Measurements from ENCODE around the gene SLAMF1.
"Not testable (repeated sequence)": the region's sequence is repeated elsewhere in the genome, so short reads cannot be mapped to it uniquely, and the experiment has no call there.

The SLAMF1 gene

GRCh38 chr1:160640359-160641123 lies 6.3 kb downstream of the SLAMF1 start:
- DNase-seq (ENCODE audit: low read depth, low spot score): no peak

DNA sequence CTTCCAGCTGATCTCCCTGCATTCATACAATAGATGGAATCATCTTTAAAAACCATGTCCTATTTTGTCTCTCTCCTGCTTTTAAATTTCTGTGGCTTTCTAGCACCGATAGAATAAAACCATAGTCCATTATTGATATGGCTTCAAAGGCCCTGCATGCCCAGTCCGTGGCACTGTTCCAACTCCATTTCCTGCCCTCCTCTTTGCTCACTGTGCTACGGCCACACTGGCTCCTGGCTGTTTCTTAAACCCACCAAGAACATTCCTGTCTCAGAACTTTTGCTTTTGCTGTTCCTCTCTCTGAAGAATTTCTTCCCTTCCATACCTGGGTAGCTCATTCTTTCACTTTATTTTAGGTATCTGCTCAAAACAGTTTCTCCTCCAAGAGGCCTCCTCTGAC lies 7.2 kb downstream of the SLAMF1 start:
- no peak for DNase-seq (ENCODE audit: low read depth, low spot score)

- no peak for DNase-seq (ENCODE audit: low read depth, low spot score)
Measured at GRCh38 chr1:160638926-160639325, 7.9 kb downstream of the SLAMF1 start.

DNA sequence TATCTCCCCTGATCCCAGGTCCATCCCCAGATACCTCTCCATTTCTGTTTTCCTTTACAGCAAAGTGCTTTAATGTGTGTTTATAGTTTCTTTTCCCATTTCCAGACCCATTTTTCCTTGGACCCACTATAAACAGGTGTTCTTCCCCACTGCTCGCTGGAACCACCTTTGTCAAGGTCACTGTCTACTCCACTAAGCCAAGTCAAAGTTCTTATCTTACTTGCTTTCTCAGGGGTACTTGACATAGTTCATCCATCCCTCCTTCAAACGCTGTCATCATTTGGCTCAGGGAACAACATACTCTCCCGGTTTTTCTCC lies 8.3 kb downstream of the SLAMF1 start:
- no peak for DNase-seq (ENCODE audit: low read depth, low spot score)

DNA sequence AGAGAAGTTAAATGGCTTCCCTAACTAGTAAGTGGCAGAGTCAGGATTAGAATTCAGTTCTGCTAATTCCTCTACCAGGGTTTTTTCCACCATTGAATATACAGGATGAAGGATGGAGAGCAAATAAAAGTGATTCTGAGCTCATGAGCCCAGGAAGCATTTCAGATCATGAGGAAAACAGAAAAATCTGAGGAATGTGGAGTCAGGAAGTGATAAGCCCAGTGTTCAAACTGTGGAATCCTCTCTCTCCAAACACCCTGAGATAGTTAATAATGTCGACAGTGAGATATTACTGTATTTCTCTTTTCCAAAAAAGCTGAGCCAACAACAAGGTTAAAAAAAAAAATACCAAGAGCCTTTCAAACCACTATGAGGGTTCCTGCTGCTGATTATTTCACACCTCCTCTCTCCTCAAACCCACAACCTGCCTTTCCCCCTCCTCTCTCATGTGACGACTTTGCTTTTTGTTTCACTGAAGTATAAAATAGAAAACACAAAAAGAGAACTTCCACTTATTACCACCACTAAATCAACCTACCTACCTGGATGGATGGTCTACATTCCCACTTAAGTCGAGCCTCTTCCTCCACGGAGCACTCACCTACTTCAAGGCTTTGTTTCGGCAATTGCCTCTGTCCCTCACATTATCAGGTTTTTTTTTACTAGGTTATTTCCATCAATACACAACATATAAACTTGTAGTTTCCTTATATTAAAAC lies 8.9 kb downstream of the SLAMF1 start:
- no peak for DNase-seq (ENCODE audit: low read depth, low spot score)

DNA sequence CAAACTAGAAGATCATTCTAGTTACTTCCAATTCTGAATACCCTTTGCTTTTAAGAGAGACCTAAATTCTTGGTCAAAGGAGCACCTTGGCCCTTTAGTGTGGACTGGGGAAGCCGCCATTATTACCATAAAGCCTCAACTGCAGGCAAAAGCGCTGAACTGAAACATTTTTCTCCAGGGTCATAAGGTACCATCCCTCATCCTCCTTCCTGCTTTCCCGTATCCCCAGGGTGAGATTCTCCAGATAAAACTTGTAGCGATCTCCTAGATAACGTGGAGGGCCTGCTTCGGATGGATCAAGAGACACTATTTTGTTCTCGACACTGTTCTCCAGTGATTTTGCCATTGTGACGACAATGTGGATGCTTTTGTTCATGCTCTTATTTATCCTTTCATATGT lies 9.8 kb downstream of the SLAMF1 start:
- DNase-seq (ENCODE audit: low read depth, low spot score): no peak

GRCh38 chr1:160636547-160636946 lies 10.3 kb downstream of the SLAMF1 start:
- no peak for DNase-seq (ENCODE audit: low read depth, low spot score)

DNA sequence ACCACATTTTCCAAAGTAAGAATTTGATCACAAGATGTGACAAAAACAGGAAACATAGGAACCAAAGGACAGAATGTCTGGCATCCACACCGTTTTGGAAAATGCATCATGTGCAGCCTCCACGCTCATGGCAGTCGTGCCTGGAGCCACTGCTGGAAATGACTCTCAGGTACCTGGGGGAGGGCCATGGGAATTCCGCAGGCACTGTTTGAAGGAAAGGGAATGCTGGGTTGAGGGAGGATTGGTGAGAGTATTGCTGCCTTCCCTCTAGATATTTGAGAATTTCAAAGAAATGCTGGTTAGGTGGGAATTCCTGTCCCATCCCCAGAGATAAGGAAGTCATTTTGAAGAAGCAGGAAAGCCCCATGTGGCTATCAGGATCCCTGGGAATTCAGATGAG lies 10.8 kb downstream of the SLAMF1 start:
- no peak for DNase-seq (ENCODE audit: low read depth, low spot score)

GRCh38 chr1:160634543-160635491 lies 12.0 kb downstream of the SLAMF1 start:
- no peak for DNase-seq (ENCODE audit: low read depth, low spot score)

GRCh38 chr1:160633330-160633903 lies 13.4 kb downstream of the SLAMF1 start:
- no peak for DNase-seq (ENCODE audit: low read depth, low spot score)

DNA sequence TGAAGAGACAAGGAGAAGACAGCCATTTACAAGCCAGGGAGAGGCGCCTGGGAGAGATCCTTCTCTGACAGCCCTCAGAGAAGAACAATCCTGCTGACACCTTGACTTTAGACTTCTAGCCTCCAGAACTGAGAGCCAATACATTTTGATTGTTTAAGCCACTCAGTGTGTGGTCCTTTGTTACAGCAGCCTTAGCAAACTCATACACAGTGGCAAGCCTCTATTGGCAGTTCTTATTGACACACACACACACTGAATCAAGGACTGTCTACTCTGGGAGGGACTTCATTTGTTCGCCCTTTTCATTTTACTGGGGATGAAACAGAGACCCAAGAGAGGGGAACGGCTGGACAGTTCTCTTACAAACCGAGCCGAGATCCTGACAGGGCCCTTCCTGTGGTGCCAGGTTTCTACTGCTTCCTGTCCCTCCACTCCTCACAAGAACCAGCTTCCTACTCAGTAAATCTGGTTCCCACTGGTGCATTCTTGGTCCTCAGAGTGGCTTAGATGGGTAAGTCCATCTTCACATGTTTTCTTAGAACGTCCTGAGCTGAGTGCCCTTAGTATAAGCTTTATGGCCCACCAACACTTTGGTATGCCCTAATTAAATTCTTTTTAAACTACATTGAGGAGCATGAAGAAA lies 14.7 kb downstream of the SLAMF1 start:
- no peak for DNase-seq (ENCODE audit: low read depth, low spot score)

DNA sequence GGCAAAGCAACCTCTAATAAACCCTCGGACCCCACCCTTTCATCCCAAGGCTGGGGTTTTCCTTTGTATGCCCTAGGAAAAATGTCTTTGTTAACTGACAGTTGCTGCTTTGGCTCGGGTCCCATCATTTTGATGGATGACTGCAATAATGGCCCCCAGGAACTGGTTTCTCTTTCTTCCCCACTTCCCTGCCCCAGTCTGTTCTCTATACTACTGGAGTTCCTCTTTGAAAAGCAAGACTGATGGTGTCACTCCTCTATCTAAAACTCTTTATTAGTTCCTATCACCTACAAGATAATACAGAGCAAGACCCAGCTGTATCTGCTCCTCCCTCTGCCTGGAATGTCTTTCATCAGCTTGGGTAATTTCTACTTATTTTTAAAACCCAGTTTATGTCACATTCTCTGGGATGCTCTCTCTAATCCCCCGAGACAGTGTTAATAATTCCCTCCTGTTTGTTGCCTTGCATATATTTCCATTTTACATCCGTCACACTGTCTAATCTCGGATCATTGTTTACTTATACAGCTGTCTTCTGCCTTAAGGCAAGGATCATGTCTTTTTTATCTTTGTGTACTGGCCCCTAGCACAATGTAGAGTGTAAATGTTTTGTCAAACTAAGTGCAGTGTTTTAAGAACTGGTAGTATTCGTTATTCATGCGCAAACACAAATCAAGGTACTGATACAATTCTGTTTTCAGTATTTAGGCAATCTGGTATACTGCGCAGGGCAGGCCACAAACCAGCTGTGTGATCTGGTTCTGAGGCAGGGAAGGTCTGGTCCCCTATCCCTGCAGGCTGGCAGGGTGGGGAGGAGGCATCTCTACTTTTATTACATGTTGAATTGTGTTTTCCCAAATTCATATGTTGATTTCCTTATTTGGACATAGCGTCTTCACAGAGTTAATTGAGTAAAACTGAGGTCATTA lies 16.1 kb downstream of the SLAMF1 start:
- DNase-seq (ENCODE audit: low read depth, low spot score): no peak

GRCh38 chr1:160629286-160630210 lies 17.3 kb downstream of the SLAMF1 start:
- no peak for DNase-seq (ENCODE audit: low read depth, low spot score)

GRCh38 chr1:160628799-160629263 lies 18.0 kb downstream of the SLAMF1 start:
- DNase-seq (ENCODE audit: low read depth, low spot score): no peak

GRCh38 chr1:160627677-160628289 lies 19.1 kb downstream of the SLAMF1 start:
- DNase-seq (ENCODE audit: low read depth, low spot score): not testable (repeated sequence)

- no peak for DNase-seq (ENCODE audit: low read depth, low spot score)
Measured at GRCh38 chr1:160626509-160627342, 20.1 kb downstream of the SLAMF1 start.

- DNase-seq (ENCODE audit: low read depth, low spot score): no peak
Measured at GRCh38 chr1:160625725-160626498, 20.9 kb downstream of the SLAMF1 start.
